Progenitor cell of endocrine pancreas (in vitro differentiated cells): ENCODE measurements around the gene THOC6. TPM values are rescaled to one million over a fixed set of nuclear protein-coding genes. Genes with fewer than 3 reads are reported as not detected.

Experiments used
- DNase-seq: peaks from one replicate; pipeline ENCODE4 v3.0.0; 2021; ENCODE audit warnings: low spot score; ENCODE audit not compliant: unreplicated experiment
- H3K27ac Mint-ChIP-seq: 2 replicates; pipeline ENCODE4 v1.8.0; 2021; ENCODE audit warnings: mild to moderate bottlenecking, moderate library complexity, mixed read lengths
- H3K27me3 Mint-ChIP-seq: 2 replicates; pipeline ENCODE4 v1.8.0; 2021; ENCODE audit warnings: mixed read lengths
- H3K36me3 Mint-ChIP-seq: 2 replicates; pipeline ENCODE4 v1.8.0; 2022; ENCODE audit warnings: mixed read lengths; ENCODE audit not compliant: insufficient read depth
- H3K4me1 Mint-ChIP-seq: 2 replicates; pipeline ENCODE4 v1.8.0; 2021; ENCODE audit warnings: low read depth, mixed read lengths
- H3K4me3 Mint-ChIP-seq: 2 replicates; pipeline ENCODE4 v1.8.0; 2021; ENCODE audit warnings: low read depth, mild to moderate bottlenecking, moderate library complexity, mixed read lengths
- H3K9me3 Mint-ChIP-seq: 2 replicates; pipeline ENCODE4 v1.8.0; 2021; ENCODE audit warnings: low read depth, mixed read lengths
- total RNA-seq: library from RNA; stranded (reverse); gene quantifications from 2 replicates; pipeline ENCODE4 v1.2.1, GENCODE V29; 2021
- TF ChIP-seq, protein P1 (sequence below): fragments of 200-600 bp; sonication (generic); IDR thresholded peaks from one replicate; pipeline ENCODE4 v1.5.0; 2021; ENCODE audit warnings: antibody characterized with exemption, mild to moderate bottlenecking; ENCODE audit not compliant: unreplicated experiment

THOC6 gene
- total RNA-seq, 1 donor from 2014 or later = 47.4 TPM

DNA sequence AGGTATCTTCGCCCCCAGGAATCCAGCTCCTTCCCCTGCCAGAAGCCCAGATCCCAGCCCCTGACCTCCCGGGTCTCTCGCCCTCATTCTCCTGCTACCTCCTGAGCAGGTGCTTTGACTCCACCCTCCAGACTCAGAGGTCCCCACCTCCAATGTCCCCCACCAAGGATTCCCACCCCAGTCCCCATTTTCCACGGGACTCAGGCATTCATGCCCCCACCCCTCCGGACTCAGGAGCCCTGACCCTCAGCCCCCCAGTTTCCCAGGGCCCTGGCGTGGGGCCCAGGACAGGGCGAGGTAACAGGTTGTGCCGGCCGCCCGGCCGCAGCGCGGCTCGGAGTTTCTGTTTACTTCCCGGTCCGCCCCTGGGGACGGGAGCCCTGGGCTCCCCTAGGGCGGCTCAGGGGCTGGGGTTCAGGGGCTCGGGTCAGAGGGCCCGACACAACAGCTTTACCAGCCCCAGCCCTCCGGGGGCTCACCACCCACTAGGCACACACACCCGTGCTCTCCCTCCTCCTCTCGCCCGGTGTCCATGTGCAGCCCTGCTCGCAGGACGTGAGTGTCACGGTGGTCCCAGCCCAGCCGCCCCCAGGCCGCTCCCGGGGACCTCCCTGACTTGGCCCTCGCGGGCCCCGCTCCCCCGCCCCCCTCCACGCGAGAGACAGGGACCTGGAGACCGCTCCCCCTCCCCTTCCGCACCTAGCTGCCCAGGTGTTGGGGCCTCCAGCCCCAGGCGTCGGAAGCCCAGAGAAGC lies 12.3 kb downstream of the THOC6 start:
- Mint-ChIP-seq H3K27ac (no peak overlapping the region), H3K4me1 (peaks cover 4% of the 10 kb centered on the region), H3K36me3 (no peaks in the 10 kb centered on the region), H3K27me3 (peaks cover 60% of the 10 kb centered on the region), H3K4me3 (peak overlapping the region; percentile 61), H3K9me3 (no peaks in the 10 kb centered on the region)
- DNase-seq = no peak
- TF ChIP-seq, protein P1, sequence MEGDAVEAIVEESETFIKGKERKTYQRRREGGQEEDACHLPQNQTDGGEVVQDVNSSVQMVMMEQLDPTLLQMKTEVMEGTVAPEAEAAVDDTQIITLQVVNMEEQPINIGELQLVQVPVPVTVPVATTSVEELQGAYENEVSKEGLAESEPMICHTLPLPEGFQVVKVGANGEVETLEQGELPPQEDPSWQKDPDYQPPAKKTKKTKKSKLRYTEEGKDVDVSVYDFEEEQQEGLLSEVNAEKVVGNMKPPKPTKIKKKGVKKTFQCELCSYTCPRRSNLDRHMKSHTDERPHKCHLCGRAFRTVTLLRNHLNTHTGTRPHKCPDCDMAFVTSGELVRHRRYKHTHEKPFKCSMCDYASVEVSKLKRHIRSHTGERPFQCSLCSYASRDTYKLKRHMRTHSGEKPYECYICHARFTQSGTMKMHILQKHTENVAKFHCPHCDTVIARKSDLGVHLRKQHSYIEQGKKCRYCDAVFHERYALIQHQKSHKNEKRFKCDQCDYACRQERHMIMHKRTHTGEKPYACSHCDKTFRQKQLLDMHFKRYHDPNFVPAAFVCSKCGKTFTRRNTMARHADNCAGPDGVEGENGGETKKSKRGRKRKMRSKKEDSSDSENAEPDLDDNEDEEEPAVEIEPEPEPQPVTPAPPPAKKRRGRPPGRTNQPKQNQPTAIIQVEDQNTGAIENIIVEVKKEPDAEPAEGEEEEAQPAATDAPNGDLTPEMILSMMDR = no peak

DNA sequence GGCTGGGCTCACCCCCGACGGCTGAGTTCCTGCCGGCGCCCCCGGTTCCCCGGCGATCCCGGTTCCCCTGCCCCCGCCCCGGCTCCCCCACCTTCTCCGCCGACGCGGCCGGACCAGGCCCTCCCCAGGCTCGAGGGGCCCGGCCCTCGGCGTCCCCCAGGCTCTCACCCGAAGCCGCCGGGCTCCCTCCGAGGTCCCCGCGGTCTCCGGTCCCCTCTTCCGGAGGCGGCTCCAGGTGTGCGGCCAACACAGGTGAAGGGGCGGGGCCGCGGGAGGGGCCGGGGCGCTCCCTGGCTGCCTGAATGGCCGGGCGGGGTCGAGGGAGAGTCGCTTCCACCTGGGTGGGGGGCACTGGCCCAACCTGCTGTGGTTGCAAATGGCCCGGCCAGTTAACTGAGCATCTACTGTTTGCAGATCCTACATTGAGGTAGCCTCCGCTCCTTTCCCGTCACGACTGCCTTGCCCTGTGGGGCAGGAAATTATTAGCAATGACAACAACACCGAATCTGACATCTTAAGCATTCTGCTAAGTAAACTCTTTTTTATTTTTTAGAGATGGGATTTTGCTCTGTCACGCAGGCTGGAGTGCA lies 13.0 kb downstream of the THOC6 start, which contains the start of gene BICDL2:
Gene BICDL2, minus strand, starts transcription at position 219 of the 590 bp plus-strand sequence. CDS start 1,448 bp downstream, outside the sequence.
- Mint-ChIP-seq H3K27me3 (peaks cover 63% of the 10 kb centered on the region), H3K9me3 (no peaks in the 10 kb centered on the region), H3K27ac (peak within 1 kb of the TSS; percentile 49), H3K4me1 (peaks cover 4% of the 10 kb centered on the region), H3K4me3 (peak within 1 kb of the TSS; percentile 64), H3K36me3 (no peaks in the 10 kb centered on the region)
- no peak for DNase-seq
- TF ChIP-seq, protein P1 = no peak

DNA sequence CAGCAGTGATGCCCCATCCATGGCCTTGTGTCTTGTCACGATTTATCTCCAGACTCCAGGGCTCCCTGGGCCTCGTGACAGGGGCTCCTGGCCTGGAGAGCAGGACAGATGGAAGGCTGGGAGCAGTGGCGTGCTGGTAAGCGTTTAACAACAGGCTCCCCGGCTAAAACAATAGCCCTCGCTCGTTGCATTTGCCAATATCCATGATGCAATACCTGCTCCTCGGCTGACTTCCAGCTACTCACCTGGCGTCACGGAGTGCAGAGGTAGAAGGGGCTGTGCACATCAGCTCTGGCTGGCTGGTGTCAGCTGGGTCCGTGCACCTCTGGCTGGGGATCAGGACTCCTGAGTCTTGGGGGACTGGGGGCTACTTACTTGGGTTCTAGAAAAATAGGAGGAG lies 14.4 kb downstream of the THOC6 start:
- Mint-ChIP-seq H3K36me3 (no peaks in the 10 kb centered on the region), H3K27ac (no peak overlapping the region), H3K27me3 (peaks cover 63% of the 10 kb centered on the region), H3K4me3 (no peak overlapping the region), H3K9me3 (no peaks in the 10 kb centered on the region), H3K4me1 (peaks cover 4% of the 10 kb centered on the region)
- TF ChIP-seq, protein P1 = no peak
- no peak for DNase-seq

DNA sequence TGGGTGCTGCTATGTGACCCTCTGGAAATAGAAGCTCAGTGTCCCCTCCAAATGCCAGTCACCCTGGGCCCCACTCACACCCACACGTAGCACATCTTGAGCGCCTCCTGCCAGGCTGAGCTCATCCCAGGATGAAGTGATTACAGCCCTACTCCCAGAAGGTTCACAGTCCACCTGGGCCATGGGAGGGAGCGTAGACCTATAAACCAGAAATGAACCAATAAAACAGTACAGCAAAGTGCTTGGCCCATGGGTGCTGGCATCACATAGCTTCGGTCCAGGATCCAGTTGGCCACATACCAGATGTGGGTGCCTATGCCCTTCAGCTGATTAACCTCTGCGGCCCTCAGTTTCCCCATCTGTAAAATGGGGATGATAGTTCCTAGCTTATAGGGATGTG lies 15.1 kb downstream of the THOC6 start:
- Mint-ChIP-seq H3K36me3 (no peaks in the 10 kb centered on the region), H3K9me3 (no peaks in the 10 kb centered on the region), H3K27me3 (peaks cover 63% of the 10 kb centered on the region), H3K4me1 (peaks cover 4% of the 10 kb centered on the region), H3K4me3 (no peak overlapping the region), H3K27ac (no peak overlapping the region)
- TF ChIP-seq, protein P1 = no peak
- DNase-seq = no peak

DNA sequence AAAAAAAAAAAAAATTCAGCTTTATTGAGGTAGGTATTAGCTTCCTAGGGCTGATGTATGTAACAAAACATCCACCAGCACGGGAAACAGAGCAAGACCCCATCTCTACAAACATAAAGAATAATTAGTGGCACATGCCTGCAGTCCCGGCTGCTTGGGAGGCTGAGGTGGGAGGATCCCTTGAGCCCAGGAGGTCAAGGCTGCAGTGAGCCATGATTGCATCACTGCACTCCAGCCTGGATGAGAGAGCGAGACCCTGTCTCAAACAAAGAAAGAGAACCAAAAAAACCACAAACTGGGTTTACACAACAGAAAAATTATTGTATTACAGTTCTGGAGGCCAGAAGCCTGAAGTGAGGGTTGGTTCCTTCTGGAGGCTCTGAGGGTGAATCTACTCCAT lies 18.5 kb downstream of the THOC6 start:
- Mint-ChIP-seq H3K27ac (no peak overlapping the region), H3K27me3 (peaks cover 67% of the 10 kb centered on the region), H3K36me3 (no peaks in the 10 kb centered on the region), H3K4me1 (peaks cover 2% of the 10 kb centered on the region), H3K9me3 (no peaks in the 10 kb centered on the region), H3K4me3 (no peak overlapping the region)
- DNase-seq = no peak
- TF ChIP-seq, protein P1 = no peak
